ENCODE results near the gene SLC37A3. TPM values are rescaled to one million over a fixed set of nuclear protein-coding genes. Genes with fewer than 3 reads are reported as not detected.
"Not testable (repeated sequence)": the region's sequence is repeated elsewhere in the genome, so short reads cannot be mapped to it uniquely, and the experiment has no call there.

SLC37A3 gene
- total RNA-seq, 1 experiment from 2014 or later: 57.8 TPM

DNA sequence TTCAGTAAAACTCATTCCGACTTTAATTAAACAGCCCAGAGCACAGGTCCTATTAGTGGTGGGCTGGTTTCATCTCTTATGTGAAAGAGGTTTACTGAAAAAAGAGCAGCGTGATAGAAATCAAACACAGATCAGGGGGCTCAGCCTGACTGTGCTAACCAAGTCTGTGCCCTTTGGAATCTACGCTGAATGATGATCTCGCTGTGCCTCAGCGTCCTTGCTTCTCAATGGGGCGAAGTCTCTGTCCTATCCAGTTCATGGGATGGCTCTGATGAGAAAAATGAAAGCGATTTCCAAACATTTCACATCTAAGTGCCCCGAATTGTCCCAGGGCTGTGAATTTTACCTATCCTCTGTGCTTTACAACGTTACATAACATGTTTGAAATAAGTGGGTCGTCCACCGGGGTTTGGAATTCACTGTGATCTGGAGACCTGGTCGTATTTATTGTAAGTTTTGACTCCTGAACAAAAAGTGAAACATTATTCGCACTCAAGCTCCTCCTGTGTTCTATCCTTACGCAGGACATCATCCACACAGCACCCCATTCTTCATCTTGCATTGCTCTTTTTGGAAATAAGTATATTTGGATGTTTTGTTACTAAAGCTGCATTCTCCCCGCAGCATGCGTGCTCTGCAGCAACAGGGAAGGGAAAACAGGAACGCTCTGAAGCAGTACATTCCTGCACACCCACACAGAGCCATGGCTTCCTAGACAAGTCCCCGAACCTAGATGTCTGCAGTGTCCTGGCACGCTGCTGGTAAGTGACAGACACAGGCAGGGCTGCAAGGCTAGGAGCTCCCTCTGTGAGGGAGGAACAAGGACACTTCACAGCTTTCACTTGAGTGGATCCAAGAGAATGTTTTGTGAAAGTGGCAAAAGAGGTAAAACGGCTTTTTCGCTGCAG lies 83.5 kb downstream of the SLC37A3 start:
- ATAC-seq (peak; percentile 71), DNase-seq (ENCODE audit: low read depth, low spot score) (no peak)
- peaks cover 3% of the 10 kb centered on the region; the same call in 1 of the 2 replicates for H3K9me3 ChIP-seq (ENCODE audit: control insufficient read depth, insufficient read depth, low read depth, low read length)
- H3K36me3 ChIP-seq (ENCODE audit: control insufficient read depth, insufficient read depth, low read length): no peaks in the 10 kb centered on the region
- ChIA-PET CTCF (no interaction called here), POLR2A (interaction anchor here (0.6 to 0.7 kb wide), 2 partner anchors 257 to 1082 kb away, joined by 3 to 5 read pairs; no protein-coding TSS in a partner anchor)
- H3K4me3 ChIP-seq (ENCODE audit: low read depth in 2 of 2, low read length in 2 of 2): peak overlapping the region in 1 of 2 experiments; percentile 29; a peak in 2 of 4 replicates
- in situ Hi-C loops (cut with HindIII; ENCODE audit: low pct_unique_long_range_greater_than_20kb, low sequenced_read_pairs) (no loop called here), intact Hi-C loops (cut with micrococcal nuclease; ENCODE audit: unreplicated experiment) (no loop called here)
- TF ChIP-seq CTCF (IDR thresholded peaks at IDR 0.05) (no peak), SIN3A (IDR thresholded peaks at IDR 0.05; ENCODE audit: borderline replicate concordance, insufficient read depth, low read depth, low read length) (no peak), TCF7L2 (IDR thresholded peaks at IDR 0.05; ENCODE audit: low read depth, low read length) (no peak), REST (IDR thresholded peaks at IDR 0.05; ENCODE audit: insufficient read depth in 1 of 2, low read depth in 2 of 2, low read length in 1 of 2) (no peak), POLR2AphosphoS5 (IDR thresholded peaks at IDR 0.05; ENCODE audit: low read depth, low read length) (no peak)
- no peak overlapping the region for H3K27ac ChIP-seq (ENCODE audit: low read length)
- no peaks in the 10 kb centered on the region for H3K27me3 ChIP-seq (ENCODE audit: control insufficient read depth, insufficient read depth, low read length)
- BruUV-seq (replicated peaks): no TSS peak
- peaks cover 29% of the 10 kb centered on the region for H3K4me1 ChIP-seq (ENCODE audit: control insufficient read depth, insufficient read depth, low read length)

GRCh38 chr7:140312141-140312846 lies 86.0 kb downstream of the SLC37A3 start:
- in situ Hi-C loops (cut with HindIII; ENCODE audit: low pct_unique_long_range_greater_than_20kb, low sequenced_read_pairs): no loop called here
- ChIA-PET CTCF (no interaction called here), POLR2A (no interaction called here)
- no peak overlapping the region for H3K27ac ChIP-seq (ENCODE audit: low read length)
- TF ChIP-seq POLR2AphosphoS5 (IDR thresholded peaks at IDR 0.05; ENCODE audit: low read depth, low read length) (no peak), CTCF (IDR thresholded peaks at IDR 0.05) (no peak), TCF7L2 (IDR thresholded peaks at IDR 0.05; ENCODE audit: low read depth, low read length) (no peak), REST (IDR thresholded peaks at IDR 0.05; ENCODE audit: insufficient read depth in 1 of 2, low read depth in 2 of 2, low read length in 1 of 2) (no peak), SIN3A (IDR thresholded peaks at IDR 0.05; ENCODE audit: borderline replicate concordance, insufficient read depth, low read depth, low read length) (no peak)
- no peak for DNase-seq (ENCODE audit: low read depth, low spot score)
- no peak for ATAC-seq
- H3K27me3 ChIP-seq (ENCODE audit: control insufficient read depth, insufficient read depth, low read length): no peaks in the 10 kb centered on the region
- no peaks in the 10 kb centered on the region for H3K36me3 ChIP-seq (ENCODE audit: control insufficient read depth, insufficient read depth, low read length)
- no peak overlapping the region for H3K4me3 ChIP-seq (ENCODE audit: low read depth in 2 of 2, low read length in 2 of 2)
- intact Hi-C loops (cut with micrococcal nuclease; ENCODE audit: unreplicated experiment): no loop called here
- no TSS peak for BruUV-seq (replicated peaks)
- peaks cover 3% of the 10 kb centered on the region; the same call in 1 of the 2 replicates for H3K9me3 ChIP-seq (ENCODE audit: control insufficient read depth, insufficient read depth, low read depth, low read length)
- peaks cover 29% of the 10 kb centered on the region for H3K4me1 ChIP-seq (ENCODE audit: control insufficient read depth, insufficient read depth, low read length)

DNA sequence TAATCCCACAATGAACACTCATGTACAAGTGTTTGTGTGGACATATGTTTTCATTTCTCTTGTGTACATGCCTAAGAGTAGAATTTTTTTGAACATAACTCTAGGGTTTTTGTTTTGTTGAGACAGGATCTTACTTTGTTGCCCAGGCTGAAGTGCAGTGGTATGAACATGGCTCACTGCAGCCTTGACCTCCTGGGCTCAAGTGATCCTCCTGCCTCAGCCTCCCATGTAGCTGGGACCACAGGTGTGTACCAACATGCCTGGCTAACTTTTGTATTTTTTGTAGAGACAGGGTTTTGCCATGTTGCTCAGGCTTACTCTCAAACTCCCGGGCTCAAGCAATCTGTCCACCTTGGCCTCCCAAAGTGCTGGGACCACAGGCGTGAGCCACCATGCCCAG lies 87.2 kb downstream of the SLC37A3 start:
- intact Hi-C loops (cut with micrococcal nuclease; ENCODE audit: unreplicated experiment); DNase-seq (ENCODE audit: low read depth, low spot score); H3K27me3 ChIP-seq (ENCODE audit: control insufficient read depth, insufficient read depth, low read length); H3K36me3 ChIP-seq (ENCODE audit: control insufficient read depth, insufficient read depth, low read length); H3K9me3 ChIP-seq (ENCODE audit: control insufficient read depth, insufficient read depth, low read depth, low read length); BruUV-seq (replicated peaks); ATAC-seq; H3K4me3 ChIP-seq (ENCODE audit: low read depth in 2 of 2, low read length in 2 of 2); H3K27ac ChIP-seq (ENCODE audit: low read length); CTCF ChIA-PET; POLR2A ChIA-PET; in situ Hi-C loops (cut with HindIII; ENCODE audit: low pct_unique_long_range_greater_than_20kb, low sequenced_read_pairs): not testable (repeated sequence)
- H3K4me1 ChIP-seq (ENCODE audit: control insufficient read depth, insufficient read depth, low read length): peaks cover 21% of the 10 kb centered on the region
